ENCODE data around the gene TUBB2B.

GRCh38 chr6:3183066-3183465 lies 44.4 kb downstream of the TUBB2B start:
- TF ChIP-seq FOXP4 (CRISPR knock-in tag; IDR thresholded peaks at IDR 0.05; ENCODE audit: borderline replicate concordance) (no peak), EGR1 (conservative IDR thresholded peaks at IDR 0.05) (no peak)
